HepG2 (cell line): ENCODE results near the gene SDK2.

Source experiments
- EZH2 ChIP-seq: conservative IDR thresholded peaks from 2 replicates; pipeline ENCODE4 v1.6.1; 2012; ENCODE audit warnings: mild to moderate bottlenecking, low read depth, low read length, moderate library complexity
- SALL2 ChIP-seq: sonication (generic); formaldehyde crosslinking; IDR thresholded peaks from 2 replicates; pipeline ENCODE4 v1.8.1; 2023; ENCODE audit warnings: mild to moderate bottlenecking, missing genetic modification reagents, inconsistent platforms
- TF ChIP-seq, protein P1 (sequence below): sonication (generic); formaldehyde crosslinking; IDR thresholded peaks from 2 replicates; pipeline ENCODE4 v1.5.1; 2020; ENCODE audit warnings: mild to moderate bottlenecking, missing genetic modification reagents, moderate library complexity
- TF ChIP-seq, protein P2 (sequence below), 2 experiments: IDR thresholded peaks; 2 replicates each; pipeline ENCODE4 v1.6.1; 2011 to 2012; ENCODE audit warnings: low read length in 2 of 2, borderline replicate concordance in 1 of 2, low read depth in 1 of 2, mild to moderate bottlenecking in 1 of 2, moderate library complexity in 1 of 2
- TF ChIP-seq, protein P3 (sequence below), 2 experiments: sonication (generic) in 1 of 2; formaldehyde crosslinking in 1 of 2; IDR thresholded peaks; 2 replicates each; pipeline versions ENCODE4 v1.4.0 to v1.6.1; 2018 to 2020; ENCODE audit warnings: missing genetic modification reagents in 2 of 2, borderline replicate concordance in 1 of 2, low read depth in 1 of 2, mild to moderate bottlenecking in 1 of 2, missing biosample characterization in 1 of 2

DNA sequence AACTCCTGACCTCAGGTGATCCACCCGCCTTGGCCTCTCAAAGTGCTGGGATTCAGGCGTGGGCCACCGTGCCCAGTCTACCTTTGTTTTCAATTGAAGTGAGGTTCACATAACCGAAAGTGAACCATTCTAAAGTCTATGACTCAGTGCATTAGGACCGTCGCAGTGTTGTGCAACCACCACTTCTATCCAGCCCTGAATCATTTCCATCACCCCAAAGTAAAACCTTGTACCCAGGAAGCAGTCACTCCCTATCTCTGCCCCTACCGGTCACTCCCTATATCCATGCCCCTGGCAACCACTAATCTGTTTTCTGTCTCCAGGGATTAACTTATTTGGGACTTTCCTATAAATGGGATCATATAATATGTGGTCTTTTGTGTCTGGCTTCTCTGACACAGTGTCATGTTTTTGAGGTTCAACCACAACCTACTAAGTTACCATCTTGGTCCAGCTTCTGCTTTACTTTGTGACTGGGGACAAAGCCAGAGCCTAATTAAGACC lies 304.1 kb downstream of the SDK2 start:
- TF ChIP-seq SALL2 (CRISPR knock-in tag) (no peak), EZH2 (no peak)
- TF ChIP-seq, protein P1, sequence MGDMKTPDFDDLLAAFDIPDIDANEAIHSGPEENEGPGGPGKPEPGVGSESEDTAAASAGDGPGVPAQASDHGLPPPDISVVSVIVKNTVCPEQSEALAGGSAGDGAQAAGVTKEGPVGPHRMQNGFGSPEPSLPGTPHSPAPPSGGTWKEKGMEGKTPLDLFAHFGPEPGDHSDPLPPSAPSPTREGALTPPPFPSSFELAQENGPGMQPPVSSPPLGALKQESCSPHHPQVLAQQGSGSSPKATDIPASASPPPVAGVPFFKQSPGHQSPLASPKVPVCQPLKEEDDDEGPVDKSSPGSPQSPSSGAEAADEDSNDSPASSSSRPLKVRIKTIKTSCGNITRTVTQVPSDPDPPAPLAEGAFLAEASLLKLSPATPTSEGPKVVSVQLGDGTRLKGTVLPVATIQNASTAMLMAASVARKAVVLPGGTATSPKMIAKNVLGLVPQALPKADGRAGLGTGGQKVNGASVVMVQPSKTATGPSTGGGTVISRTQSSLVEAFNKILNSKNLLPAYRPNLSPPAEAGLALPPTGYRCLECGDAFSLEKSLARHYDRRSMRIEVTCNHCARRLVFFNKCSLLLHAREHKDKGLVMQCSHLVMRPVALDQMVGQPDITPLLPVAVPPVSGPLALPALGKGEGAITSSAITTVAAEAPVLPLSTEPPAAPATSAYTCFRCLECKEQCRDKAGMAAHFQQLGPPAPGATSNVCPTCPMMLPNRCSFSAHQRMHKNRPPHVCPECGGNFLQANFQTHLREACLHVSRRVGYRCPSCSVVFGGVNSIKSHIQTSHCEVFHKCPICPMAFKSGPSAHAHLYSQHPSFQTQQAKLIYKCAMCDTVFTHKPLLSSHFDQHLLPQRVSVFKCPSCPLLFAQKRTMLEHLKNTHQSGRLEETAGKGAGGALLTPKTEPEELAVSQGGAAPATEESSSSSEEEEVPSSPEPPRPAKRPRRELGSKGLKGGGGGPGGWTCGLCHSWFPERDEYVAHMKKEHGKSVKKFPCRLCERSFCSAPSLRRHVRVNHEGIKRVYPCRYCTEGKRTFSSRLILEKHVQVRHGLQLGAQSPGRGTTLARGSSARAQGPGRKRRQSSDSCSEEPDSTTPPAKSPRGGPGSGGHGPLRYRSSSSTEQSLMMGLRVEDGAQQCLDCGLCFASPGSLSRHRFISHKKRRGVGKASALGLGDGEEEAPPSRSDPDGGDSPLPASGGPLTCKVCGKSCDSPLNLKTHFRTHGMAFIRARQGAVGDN (CRISPR knock-in tag): no peak
- TF ChIP-seq, protein P2, sequence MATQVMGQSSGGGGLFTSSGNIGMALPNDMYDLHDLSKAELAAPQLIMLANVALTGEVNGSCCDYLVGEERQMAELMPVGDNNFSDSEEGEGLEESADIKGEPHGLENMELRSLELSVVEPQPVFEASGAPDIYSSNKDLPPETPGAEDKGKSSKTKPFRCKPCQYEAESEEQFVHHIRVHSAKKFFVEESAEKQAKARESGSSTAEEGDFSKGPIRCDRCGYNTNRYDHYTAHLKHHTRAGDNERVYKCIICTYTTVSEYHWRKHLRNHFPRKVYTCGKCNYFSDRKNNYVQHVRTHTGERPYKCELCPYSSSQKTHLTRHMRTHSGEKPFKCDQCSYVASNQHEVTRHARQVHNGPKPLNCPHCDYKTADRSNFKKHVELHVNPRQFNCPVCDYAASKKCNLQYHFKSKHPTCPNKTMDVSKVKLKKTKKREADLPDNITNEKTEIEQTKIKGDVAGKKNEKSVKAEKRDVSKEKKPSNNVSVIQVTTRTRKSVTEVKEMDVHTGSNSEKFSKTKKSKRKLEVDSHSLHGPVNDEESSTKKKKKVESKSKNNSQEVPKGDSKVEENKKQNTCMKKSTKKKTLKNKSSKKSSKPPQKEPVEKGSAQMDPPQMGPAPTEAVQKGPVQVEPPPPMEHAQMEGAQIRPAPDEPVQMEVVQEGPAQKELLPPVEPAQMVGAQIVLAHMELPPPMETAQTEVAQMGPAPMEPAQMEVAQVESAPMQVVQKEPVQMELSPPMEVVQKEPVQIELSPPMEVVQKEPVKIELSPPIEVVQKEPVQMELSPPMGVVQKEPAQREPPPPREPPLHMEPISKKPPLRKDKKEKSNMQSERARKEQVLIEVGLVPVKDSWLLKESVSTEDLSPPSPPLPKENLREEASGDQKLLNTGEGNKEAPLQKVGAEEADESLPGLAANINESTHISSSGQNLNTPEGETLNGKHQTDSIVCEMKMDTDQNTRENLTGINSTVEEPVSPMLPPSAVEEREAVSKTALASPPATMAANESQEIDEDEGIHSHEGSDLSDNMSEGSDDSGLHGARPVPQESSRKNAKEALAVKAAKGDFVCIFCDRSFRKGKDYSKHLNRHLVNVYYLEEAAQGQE (IDR thresholded peaks at IDR 0.05; ENCODE audit: borderline replicate concordance in 1 of 2, low read depth in 1 of 2, low read length in 2 of 2): no peak
- TF ChIP-seq, protein P3, sequence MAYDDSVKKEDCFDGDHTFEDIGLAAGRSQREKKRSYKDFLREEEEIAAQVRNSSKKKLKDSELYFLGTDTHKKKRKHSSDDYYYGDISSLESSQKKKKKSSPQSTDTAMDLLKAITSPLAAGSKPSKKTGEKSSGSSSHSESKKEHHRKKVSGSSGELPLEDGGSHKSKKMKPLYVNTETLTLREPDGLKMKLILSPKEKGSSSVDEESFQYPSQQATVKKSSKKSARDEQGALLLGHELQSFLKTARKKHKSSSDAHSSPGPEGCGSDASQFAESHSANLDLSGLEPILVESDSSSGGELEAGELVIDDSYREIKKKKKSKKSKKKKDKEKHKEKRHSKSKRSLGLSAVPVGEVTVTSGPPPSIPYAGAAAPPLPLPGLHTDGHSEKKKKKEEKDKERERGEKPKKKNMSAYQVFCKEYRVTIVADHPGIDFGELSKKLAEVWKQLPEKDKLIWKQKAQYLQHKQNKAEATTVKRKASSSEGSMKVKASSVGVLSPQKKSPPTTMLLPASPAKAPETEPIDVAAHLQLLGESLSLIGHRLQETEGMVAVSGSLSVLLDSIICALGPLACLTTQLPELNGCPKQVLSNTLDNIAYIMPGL (CRISPR knock-in tag; IDR thresholded peaks at IDR 0.05; ENCODE audit: borderline replicate concordance in 1 of 2, low read depth in 1 of 2): no peak
